Dendritic cell treated with granulocyte-macrophage colony-stimulating factor and Interleukin-4, amounts not matched to agents 40 ng/mL and 50 ng/mL, for 4 days (primary cell): Measurements from ENCODE around the gene SIAH2.
"Not testable (repeated sequence)": the region's sequence is repeated elsewhere in the genome, so short reads cannot be mapped to it uniquely, and the experiment has no call there.

ENCODE experiments used
- H3K27ac Mint-ChIP-seq: one replicate; pipeline ENCODE4 v1.8.0; 2022; ENCODE audit warnings: mild to moderate bottlenecking, mixed read lengths
- H3K27me3 Mint-ChIP-seq: one replicate; pipeline ENCODE4 v1.8.0; 2022; ENCODE audit warnings: mild to moderate bottlenecking, mixed read lengths
- H3K36me3 Mint-ChIP-seq: one replicate; pipeline ENCODE4 v1.8.0; 2022; ENCODE audit warnings: low read depth, mixed read lengths
- H3K4me1 Mint-ChIP-seq: one replicate; pipeline ENCODE4 v1.8.0; 2022; ENCODE audit warnings: low read depth, mixed read lengths
- H3K4me3 Mint-ChIP-seq: one replicate; pipeline ENCODE4 v1.8.0; 2022; ENCODE audit warnings: mild to moderate bottlenecking, moderate library complexity, mixed read lengths
- H3K9me3 Mint-ChIP-seq: one replicate; pipeline ENCODE4 v1.8.0; 2022; ENCODE audit warnings: mixed read lengths
- intact Hi-C: fragments of 100-400 bp; cut with micrococcal nuclease; formaldehyde crosslinking; loops from one replicate; pipeline ENCODE4 v1.15.0; 2022

SIAH2 gene, protein sequence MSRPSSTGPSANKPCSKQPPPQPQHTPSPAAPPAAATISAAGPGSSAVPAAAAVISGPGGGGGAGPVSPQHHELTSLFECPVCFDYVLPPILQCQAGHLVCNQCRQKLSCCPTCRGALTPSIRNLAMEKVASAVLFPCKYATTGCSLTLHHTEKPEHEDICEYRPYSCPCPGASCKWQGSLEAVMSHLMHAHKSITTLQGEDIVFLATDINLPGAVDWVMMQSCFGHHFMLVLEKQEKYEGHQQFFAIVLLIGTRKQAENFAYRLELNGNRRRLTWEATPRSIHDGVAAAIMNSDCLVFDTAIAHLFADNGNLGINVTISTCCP

DNA sequence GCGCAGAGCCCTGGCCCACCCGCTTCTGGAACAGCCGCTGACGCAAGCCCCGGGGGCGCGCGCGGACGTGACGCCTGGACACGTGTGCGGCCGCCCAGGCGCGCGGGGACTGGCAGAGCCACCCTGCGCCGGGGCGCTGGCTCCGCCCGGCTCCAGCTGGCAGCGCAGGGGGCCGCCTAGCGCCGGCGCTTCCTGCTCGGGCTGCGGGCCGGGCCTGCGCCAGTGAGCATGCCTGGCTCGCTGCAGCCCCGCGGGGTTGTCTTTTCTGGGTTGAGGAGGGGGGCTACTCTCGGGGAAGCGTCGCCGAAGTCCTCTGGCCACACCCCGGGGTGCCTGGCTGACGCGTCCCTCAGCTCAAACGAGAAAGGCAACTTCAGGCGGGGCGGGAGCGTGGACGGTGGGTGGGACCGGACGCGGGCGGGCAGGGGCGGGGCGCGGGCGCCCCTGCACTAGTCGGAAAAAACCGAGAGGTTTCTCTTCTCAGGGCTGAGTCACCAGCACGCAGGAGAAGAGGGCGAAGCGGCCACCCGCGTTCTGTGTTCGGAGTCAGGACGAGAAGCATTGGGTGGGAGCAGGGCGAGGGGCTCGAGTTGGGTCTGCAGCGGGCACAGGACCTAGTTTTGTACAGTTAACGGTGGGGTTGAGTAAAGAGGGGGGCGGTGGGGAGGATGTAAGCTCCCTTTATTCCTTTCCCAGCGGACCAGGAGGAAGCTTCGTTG is at the start of gene SIAH2:
Gene SIAH2, minus strand, starts transcription at position 48 of the 719 bp plus-strand sequence. CDS start 320 bp downstream, outside the sequence.
- intact Hi-C loops, result loop anchor here (2.0 to 5.0 kb wide), 4 partner anchors 41 to 356 kb away; partner anchors contain the start of genes EIF2A, SERP1 and TSC22D2
- Mint-ChIP-seq H3K27me3 (no peaks in the 10 kb centered on the region), H3K27ac (peak within 1 kb of the TSS; percentile 98), H3K36me3 (peaks cover 14% of the 10 kb centered on the region), H3K4me3 (peak within 1 kb of the TSS; percentile 94), H3K9me3 (no peaks in the 10 kb centered on the region), H3K4me1 (peaks cover 35% of the 10 kb centered on the region)

DNA sequence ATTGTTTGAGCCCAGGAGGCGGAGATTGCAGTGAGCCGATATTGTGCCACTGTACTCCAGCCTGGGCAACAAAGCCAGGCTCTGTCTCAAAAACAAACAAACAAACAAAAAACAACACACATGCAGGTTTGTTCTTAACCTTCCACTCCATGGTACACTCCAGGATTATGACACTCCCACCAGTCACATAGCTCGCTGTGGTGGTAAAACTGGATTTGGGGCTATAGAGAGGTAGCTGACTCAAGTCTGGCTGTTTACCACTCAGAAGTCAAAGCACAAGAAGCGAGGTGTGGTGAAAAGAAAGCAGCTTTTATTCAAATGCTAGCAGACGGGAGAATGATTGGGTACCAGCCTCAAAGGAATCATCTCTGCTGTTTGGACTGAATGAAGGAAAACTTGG is 49.0 kb upstream of the SIAH2 start:
- H3K27ac Mint-ChIP-seq, result no peak overlapping the region
- H3K27me3 Mint-ChIP-seq, result no peaks in the 10 kb centered on the region
- H3K4me3 Mint-ChIP-seq, result no peak overlapping the region
- no peaks in the 10 kb centered on the region for H3K4me1 Mint-ChIP-seq
- intact Hi-C loops, result no loop called here
- no peaks in the 10 kb centered on the region for H3K9me3 Mint-ChIP-seq
- no peaks in the 10 kb centered on the region for H3K36me3 Mint-ChIP-seq

DNA sequence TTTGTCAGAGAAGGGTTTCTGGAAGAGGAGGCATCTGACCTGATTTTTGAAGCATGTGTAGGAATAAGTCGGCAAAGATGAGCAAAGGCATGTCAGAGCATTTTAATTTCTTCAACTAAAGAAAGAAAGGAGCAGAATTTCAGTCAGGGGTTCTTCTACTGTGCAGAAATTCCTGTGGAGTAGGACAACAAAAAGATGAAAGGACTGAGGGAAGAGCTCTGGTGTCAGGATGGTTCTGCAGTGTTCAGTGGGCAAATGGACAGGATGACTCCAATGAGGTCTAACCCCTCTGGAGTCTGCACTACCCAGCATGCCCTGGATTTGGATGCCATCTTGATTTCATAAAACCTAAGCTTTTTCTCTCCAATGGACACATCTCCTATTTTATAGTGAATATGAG is 47.7 kb upstream of the SIAH2 start:
- Mint-ChIP-seq H3K4me1 (no peaks in the 10 kb centered on the region), H3K9me3 (no peaks in the 10 kb centered on the region), H3K36me3 (no peaks in the 10 kb centered on the region), H3K27me3 (no peaks in the 10 kb centered on the region), H3K27ac (no peak overlapping the region), H3K4me3 (no peak overlapping the region)
- intact Hi-C loops, result no loop called here

DNA sequence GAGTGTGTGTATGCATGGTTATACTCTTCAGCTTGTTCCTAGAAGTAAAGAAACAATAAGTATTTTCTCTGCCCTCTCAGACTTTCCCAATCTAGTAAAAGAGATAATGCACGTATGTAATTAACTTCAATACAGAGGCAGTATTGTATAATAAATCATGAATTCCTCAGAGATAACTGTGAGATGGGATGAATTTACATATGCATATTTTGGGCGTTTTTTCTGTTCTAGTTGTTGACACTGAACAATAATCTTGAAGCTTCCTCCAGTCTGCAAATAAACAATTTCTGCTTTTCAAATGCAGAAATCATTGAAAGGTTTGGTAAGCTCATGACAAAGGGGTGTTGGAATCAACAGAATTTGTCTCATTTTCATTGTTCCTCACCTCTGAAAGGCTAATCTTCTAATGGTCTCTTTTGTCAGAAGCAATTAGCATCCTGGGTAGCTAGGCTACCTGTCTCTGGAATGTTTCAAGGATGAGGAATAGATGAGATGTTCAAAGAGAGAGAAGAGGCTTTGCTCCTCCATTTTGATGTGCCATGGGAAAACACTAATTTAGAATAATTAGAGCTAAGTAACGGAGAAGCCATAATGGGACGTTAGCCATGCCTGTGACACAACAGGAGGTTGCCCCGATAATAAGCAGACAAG is 43.3 kb upstream of the SIAH2 start:
- Mint-ChIP-seq H3K4me3 (no peak overlapping the region), H3K9me3 (no peaks in the 10 kb centered on the region)

DNA sequence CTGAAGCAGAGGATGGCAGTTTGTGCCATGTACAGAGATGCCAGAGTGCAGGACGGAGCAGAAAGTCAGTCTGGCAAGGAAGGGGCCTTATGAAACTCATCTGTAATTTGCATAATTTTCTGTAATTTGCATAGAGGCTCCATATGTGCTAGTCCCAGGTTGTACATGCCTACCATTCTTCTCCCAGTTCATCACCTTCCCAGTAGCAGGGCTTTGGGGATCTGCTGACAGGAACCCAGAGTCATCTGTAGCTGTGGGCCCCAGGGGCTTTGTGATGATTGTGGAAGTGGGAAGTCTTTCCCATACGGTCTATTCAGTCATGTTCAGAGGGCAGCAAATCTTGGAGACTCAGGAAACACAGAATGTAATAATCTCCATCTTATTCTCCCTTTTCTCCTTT is 42.4 kb upstream of the SIAH2 start:
- H3K36me3 Mint-ChIP-seq, result no peaks in the 10 kb centered on the region
- H3K4me1 Mint-ChIP-seq, result no peaks in the 10 kb centered on the region
- no peaks in the 10 kb centered on the region for H3K27me3 Mint-ChIP-seq

More for the DNA sequence above, 43.3 kb upstream of the SIAH2 start:
- Mint-ChIP-seq H3K36me3 (no peaks in the 10 kb centered on the region), H3K27me3 (no peaks in the 10 kb centered on the region), H3K4me1 (no peaks in the 10 kb centered on the region), H3K27ac (no peak overlapping the region)
- intact Hi-C loops, result no loop called here

DNA sequence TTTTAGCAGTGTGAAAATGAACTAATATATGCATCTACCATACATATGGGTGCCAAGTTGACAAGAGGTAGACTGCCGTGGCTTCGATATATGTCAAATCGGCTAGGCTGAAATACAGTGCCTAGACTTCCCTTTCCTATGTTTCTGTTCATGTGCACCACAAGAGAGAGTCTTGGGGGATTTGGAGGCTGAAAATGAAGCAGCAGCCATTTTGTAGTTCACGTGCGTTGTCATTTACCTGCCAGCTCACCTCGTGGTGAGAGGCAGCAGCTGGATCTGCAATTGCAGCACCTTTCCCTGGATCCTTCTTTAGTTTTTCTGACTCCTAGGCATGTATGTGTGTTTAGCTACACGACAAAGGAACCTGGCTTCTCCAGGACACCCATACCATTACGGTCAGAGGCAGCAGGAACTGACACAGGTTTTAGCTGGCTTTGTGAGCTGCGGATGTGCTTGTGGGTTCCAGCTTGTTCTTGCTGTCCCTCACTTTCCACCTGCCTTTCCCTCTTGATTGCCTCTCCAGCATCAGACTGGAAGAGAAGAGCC is 40.5 kb upstream of the SIAH2 start:
- intact Hi-C loops, result no loop called here
- Mint-ChIP-seq H3K9me3 (no peaks in the 10 kb centered on the region), H3K36me3 (no peaks in the 10 kb centered on the region), H3K4me1 (peaks cover under 1% of the 10 kb centered on the region), H3K27me3 (no peaks in the 10 kb centered on the region), H3K27ac (no peak overlapping the region), H3K4me3 (no peak overlapping the region)

More for the DNA sequence above, 42.4 kb upstream of the SIAH2 start:
- H3K9me3 Mint-ChIP-seq, result no peaks in the 10 kb centered on the region
- intact Hi-C loops, result no loop called here
- H3K4me3 Mint-ChIP-seq, result no peak overlapping the region
- no peak overlapping the region for H3K27ac Mint-ChIP-seq

DNA sequence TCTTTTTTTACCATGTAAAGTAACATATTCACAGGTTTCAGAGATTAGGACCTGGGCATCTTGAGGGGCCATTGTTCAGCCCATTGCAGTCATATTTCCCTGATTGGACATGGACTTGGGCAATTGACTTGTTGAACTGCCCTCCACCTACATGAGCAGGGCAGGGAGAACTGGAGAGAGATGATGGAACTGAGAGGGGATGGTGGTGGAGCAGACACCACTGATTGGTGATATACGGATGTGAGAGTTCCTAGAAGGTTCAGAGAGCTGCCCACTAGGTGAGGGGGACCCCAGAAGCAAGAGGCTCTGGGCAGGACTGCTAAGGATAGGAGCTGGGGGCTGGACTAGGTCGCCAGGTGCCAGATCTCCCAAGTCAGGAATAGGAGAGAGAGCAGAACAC is 37.8 kb upstream of the SIAH2 start:
- no peak overlapping the region for H3K27ac Mint-ChIP-seq
- H3K4me1 Mint-ChIP-seq, result peaks cover 12% of the 10 kb centered on the region
- peaks cover 10% of the 10 kb centered on the region for H3K9me3 Mint-ChIP-seq
- H3K27me3 Mint-ChIP-seq, result no peaks in the 10 kb centered on the region
- intact Hi-C loops, result no loop called here
- no peak overlapping the region for H3K4me3 Mint-ChIP-seq
- no peaks in the 10 kb centered on the region for H3K36me3 Mint-ChIP-seq

DNA sequence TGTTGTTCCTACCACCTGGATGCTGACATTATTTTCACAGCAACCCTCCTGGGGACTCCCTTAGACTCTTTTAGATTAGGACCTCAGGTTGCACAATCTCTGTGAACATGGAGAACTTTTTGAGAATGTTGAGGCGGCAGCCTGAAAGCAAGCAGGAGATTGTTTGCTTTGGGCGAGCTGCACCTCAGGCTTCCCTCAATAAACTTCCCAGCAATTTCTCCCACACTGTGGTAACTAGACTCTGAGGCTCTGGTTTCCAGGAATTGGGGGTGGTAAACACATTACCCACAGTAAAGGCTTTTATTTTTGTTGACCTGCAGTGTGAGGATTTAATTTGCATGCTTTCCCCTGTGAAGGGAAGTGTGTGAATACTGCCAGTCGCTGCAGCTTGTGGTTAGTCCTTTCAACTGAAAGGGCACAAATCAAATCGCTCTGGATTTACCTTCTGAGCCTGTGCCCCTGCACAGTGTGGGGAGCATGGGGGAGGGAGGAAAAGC is 35.2 kb upstream of the SIAH2 start:
- no peak overlapping the region for H3K27ac Mint-ChIP-seq
- peaks cover 10% of the 10 kb centered on the region for H3K9me3 Mint-ChIP-seq
- intact Hi-C loops, result no loop called here
- no peaks in the 10 kb centered on the region for H3K27me3 Mint-ChIP-seq
- peaks cover 12% of the 10 kb centered on the region for H3K4me1 Mint-ChIP-seq
- H3K4me3 Mint-ChIP-seq, result no peak overlapping the region
- H3K36me3 Mint-ChIP-seq, result no peaks in the 10 kb centered on the region

DNA sequence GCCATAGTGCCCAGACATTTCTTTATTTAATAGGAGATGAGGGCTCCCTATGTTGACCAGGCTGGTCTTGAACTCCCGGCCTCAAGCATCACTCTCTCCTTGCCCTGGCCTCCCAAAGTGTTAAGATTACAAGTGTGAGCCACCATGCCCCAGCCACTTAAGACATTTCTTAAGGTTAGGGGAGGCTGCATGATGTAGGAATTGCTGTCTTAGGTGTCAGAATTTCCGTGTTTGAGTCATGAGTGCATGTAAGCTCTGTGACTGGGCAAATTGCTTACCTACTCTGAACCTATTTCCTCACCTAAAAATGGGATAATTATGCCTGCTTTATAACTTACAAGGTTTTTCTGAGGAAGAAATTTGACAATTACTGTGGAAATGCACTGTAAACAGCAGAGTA is 34.2 kb upstream of the SIAH2 start:
- no peak overlapping the region for H3K27ac Mint-ChIP-seq
- no peaks in the 10 kb centered on the region for H3K36me3 Mint-ChIP-seq
- intact Hi-C loops, result no loop called here
- H3K4me3 Mint-ChIP-seq, result no peak overlapping the region
- H3K27me3 Mint-ChIP-seq, result no peaks in the 10 kb centered on the region
- peaks cover 10% of the 10 kb centered on the region for H3K9me3 Mint-ChIP-seq
- H3K4me1 Mint-ChIP-seq, result peaks cover 12% of the 10 kb centered on the region

DNA sequence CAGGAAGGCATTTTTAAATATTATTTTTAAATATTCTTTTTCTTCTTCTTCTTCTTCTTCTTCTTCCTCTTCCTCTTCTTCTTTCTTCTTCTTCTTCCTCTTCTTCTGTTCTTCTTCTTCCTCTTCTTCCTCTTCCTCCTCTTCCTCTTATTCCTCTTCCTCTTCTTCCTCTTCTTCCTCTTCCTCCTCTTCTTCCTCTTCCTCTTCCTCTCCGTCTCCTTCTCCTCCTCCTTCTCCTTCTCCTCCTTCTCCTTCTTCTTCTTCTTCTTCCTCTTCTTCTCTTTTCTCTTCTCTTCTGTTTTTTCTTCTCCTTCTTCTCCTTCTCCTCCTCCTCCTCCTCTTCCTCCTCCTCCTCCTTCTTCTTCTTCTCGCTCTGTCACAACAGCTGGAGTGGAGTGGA is 33.6 kb upstream of the SIAH2 start:
- H3K4me3 Mint-ChIP-seq, H3K9me3 Mint-ChIP-seq, H3K27me3 Mint-ChIP-seq, H3K36me3 Mint-ChIP-seq, H3K27ac Mint-ChIP-seq, intact Hi-C loops: not testable (repeated sequence)
- peaks cover 12% of the 10 kb centered on the region for H3K4me1 Mint-ChIP-seq

DNA sequence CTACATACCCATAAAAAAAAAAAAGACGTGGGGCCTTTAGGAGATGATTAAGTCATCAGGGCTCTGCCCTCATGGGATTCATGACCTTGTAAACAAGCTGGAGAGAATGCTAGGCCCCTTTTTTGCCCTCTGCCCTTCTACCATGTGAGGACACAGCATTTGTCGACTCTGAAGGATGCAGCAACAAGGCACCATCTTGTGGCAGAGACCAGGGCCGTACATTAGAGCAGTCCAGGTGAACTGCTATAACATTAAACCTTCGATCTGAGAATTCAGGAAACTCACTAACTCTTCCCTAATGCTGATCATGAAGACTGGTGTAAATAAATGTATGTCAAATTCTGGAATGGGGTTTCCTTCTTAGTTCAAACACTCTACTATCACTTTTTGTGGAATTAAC is 30.7 kb upstream of the SIAH2 start:
- Mint-ChIP-seq H3K27me3 (peaks cover 2% of the 10 kb centered on the region), H3K9me3 (peaks cover 10% of the 10 kb centered on the region), H3K4me1 (peaks cover 17% of the 10 kb centered on the region), H3K27ac (no peak overlapping the region), H3K4me3 (no peak overlapping the region), H3K36me3 (no peaks in the 10 kb centered on the region)
- intact Hi-C loops, result no loop called here

DNA sequence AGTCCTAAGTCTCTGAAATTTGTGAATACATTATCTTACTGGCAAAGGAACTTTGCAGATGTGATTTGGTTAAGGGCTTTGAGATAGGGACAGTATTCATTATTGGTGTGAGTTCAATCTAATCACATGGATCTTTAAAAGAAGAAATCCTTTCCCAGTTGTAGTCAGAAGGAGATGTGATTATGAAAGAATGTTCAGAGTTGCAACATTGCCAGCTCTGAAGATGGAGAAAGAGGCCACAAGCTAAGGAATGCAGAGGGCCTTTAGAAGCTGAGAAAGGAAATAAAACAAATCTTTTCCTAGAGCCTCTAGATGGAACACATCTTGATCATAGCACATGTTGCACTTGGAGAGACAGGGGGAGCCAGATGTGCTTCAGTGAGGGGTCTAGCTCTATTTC is 27.7 kb upstream of the SIAH2 start:
- Mint-ChIP-seq H3K4me1 (peaks cover 5% of the 10 kb centered on the region), H3K4me3 (no peak overlapping the region), H3K36me3 (no peaks in the 10 kb centered on the region), H3K27me3 (peaks cover 12% of the 10 kb centered on the region), H3K9me3 (no peaks in the 10 kb centered on the region), H3K27ac (no peak overlapping the region)
- intact Hi-C loops, result no loop called here

DNA sequence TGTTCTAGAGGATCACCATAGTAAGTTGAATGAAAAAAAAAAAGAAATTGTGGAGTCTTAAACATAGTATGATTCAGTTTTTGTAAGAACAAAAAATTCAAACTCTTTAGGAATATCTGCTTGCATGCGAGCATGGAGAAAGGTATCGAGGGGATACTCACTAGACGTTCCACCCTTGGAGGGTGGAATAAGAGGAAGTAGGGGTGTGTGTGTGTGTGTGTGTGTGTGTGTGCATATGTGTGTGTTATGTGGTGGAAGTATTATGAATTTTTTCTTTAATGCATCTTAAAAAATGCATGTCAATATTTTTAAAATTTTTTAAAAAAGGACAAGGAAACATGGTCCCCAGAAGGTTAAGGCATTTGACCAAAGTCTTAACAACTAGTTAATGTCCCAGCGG is 26.5 kb upstream of the SIAH2 start:
- intact Hi-C loops, result loop anchor here (5.0 kb wide), 2 partner anchors 67 to 78 kb away; no protein-coding TSS in a partner anchor
- Mint-ChIP-seq H3K9me3 (no peaks in the 10 kb centered on the region), H3K27ac (no peak overlapping the region), H3K36me3 (no peaks in the 10 kb centered on the region), H3K4me1 (peaks cover 5% of the 10 kb centered on the region), H3K27me3 (peaks cover 12% of the 10 kb centered on the region), H3K4me3 (no peak overlapping the region)
